AG09319 (cell line): ENCODE results near the gene REPS2.

Experiments
- DNase-seq: peaks from one replicate; pipeline ENCODE4 v3.0.0-alpha.2; 2010; ENCODE audit warnings: low read depth; ENCODE audit errors: extremely low read depth
- TF ChIP-seq, protein P1 (sequence below): IDR thresholded peaks from 2 replicates; pipeline ENCODE4 v1.5.1; 2011; ENCODE audit warnings: low read depth, mild to moderate bottlenecking, inconsistent platforms, low read length, moderate library complexity

Gene REPS2

DNA sequence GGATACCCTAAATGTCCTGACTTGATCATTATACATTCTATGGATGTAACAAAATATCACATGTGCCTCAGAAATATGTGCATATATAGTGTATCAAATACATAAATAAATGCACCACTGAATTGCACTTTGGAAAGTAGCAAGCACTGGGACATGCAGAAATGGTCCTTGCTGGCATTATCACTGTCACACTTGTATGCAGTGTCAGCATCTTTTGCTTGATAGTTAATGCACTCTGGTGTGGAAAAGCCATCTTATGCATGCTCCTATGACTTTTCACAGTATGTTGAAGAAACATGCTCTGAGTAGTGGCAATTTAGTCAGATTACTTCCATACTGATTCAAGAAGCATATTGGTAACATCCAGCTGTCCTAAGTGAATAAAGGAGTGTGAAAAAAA lies 27.5 kb upstream of the REPS2 start:
- TF ChIP-seq, protein P1, sequence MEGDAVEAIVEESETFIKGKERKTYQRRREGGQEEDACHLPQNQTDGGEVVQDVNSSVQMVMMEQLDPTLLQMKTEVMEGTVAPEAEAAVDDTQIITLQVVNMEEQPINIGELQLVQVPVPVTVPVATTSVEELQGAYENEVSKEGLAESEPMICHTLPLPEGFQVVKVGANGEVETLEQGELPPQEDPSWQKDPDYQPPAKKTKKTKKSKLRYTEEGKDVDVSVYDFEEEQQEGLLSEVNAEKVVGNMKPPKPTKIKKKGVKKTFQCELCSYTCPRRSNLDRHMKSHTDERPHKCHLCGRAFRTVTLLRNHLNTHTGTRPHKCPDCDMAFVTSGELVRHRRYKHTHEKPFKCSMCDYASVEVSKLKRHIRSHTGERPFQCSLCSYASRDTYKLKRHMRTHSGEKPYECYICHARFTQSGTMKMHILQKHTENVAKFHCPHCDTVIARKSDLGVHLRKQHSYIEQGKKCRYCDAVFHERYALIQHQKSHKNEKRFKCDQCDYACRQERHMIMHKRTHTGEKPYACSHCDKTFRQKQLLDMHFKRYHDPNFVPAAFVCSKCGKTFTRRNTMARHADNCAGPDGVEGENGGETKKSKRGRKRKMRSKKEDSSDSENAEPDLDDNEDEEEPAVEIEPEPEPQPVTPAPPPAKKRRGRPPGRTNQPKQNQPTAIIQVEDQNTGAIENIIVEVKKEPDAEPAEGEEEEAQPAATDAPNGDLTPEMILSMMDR = no peak
- no peak for DNase-seq

DNA sequence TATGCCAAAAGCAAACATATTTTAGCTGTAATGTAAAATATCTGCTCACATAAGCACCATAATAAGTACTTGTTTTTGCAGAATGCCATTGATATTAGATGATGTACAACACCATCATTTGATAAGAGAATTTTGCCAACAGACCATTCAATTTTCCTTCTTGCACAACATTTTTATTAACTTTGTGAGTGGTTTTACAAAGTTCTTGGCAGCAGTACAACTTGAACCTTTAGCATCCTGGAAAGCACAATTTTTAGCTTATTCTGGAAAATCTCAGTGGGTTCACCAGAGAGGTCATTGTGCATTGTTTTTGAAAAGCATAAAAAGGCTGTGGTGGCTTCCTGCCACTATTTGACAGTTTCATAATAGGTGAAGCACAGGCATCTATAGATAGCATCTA lies 26.4 kb upstream of the REPS2 start:
- TF ChIP-seq, protein P1 = no peak
- no peak for DNase-seq

DNA sequence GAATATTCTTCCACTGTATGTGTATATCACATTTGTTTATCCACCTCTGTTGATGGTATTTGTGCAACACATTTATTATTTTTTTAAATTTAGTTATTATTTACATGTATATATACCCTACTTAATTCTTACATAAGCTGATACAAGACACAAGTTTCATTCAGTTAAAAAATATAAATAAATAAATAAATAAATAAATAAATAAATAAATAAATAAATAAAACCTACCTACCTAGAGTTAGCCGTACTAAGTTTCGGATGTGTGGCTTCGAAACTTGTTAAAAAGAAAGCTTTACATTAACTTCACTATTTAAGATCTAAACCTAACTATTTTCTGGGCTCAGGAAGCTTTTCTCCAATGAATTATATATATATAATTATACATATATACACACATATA lies 23.3 kb upstream of the REPS2 start:
- DNase-seq = no peak
- TF ChIP-seq, protein P1 = no peak

DNA sequence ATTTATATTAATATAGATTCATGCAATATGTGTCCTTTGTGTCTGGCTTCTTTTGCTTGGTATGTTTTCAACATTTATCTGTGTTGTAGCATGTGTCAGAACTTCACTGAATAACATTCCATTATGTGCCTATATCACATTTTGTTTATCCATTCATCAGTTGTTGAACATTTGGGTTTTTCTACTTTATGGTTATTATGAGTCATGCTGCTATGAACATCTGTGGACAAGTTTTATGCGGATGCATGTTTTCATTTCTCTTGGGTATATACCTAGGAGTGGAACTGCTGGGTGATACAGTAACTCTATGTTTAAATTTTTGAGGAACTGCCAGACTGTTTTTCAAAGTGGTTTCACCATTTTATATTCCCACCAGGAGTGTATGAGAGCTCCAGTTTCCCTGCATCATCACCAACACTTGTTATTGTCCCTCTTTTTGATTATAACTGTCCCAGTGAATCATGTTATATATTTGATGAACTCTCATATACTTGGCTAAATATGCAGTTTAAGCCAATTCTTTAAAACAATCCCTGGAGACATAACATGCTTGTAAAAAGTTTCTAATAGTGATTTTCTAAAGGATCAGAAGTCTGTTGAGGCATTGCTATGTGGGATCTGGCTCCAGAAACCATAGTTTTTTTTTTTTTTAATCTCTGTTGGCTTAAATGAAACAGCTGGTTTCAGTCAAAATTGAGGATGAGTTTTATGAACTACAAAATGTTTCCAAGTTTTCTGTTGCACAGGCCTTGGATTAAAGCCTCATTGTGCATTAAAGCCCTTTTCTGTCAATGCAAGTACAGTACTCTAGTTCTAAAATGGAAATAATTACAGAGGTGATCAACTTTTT lies 21.6 kb upstream of the REPS2 start:
- no peak for DNase-seq
- TF ChIP-seq, protein P1 = no peak

DNA sequence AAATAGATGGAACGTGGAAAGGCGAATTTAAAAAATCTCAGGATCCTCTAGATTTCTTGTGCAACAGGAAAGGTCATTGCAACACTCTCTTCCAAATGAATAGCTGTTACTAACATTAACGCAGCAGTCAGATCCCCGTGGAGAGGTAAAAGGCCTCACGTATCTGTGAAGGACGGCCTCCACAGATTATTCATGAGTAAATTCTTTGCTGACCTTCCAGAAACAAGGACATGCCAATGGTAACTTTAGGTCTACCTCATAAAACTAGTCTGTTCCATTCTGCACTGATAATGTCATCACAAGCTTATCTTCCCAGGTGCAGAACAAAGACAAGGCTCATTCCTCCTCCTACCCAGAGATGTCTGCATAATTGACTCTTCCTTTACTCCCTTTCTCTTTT lies 16.1 kb upstream of the REPS2 start:
- DNase-seq = no peak
- TF ChIP-seq, protein P1 = no peak

DNA sequence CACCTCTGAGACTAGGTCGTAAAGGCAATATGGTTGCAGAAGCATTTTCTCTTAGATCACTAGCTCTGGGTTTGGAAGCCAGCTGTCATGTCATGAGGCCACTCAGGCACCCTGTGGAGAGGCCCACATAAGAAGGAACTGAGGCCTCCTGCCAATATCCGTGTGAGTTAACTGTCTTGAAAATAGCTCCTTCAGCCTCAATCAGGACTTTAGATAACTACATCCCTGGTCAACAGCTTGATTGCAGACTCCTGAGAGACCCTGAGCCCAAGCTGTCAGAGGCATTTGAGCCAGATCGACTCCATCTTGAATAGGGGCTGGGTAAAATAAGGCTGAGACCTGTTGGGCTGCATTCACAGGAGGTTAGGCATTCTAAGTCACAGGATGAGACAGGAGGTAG lies 15.1 kb upstream of the REPS2 start:
- TF ChIP-seq, protein P1 = no peak
- DNase-seq = no peak

DNA sequence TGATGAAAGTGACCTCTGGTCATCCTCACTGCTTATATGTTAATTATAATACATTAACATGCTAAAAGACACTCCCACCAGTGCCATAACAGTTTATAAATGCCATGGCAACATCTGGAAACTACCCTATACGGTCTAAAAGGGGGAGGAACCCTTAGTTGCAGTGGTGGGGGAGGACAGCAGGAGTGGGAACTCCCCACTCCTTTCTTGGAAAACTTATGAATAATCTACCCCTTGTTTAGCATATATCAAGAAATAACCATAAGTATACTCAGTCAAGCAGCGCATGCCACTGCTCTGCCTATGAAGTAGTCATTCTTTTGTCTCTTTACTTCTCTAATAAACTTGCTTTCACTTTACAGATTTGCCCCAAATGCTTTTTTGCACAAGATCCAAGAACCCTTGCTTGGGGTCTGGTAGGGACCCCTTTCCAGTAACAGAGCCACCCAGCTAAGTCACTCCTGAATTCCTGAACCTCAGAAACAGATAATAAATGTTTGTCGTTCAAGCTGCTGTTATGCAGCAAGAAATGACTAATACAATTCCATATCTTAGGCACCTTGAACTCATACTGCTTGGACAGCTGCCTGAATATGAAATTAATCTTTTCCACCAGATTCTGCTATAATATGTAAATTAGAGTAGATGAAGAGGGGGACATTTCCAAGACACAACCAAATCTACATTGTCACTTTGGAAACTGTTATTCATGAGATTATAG lies 14.4 kb upstream of the REPS2 start:
- DNase-seq = no peak
- TF ChIP-seq, protein P1 = no peak
